GM18951 (cell line): ENCODE results near the gene SLC35F1.

Experiments
- POLR2A ChIP-seq: IDR thresholded peaks from 4 replicates; pipeline ENCODE4 v1.6.1; 2011; ENCODE audit warnings: mild to moderate bottlenecking; ENCODE audit not compliant: insufficient read length, insufficient read depth; ENCODE audit errors: extremely low read depth
- in situ Hi-C: fragments of 300-500 bp; cut with MboI; formaldehyde crosslinking; loops from one replicate; pipeline ENCODE4 v1.12.0; 2022; ENCODE audit warnings: low sequenced_read_pairs, mixed read lengths, inconsistent platforms; ENCODE audit not compliant: unreplicated experiment

Gene SLC35F1

DNA sequence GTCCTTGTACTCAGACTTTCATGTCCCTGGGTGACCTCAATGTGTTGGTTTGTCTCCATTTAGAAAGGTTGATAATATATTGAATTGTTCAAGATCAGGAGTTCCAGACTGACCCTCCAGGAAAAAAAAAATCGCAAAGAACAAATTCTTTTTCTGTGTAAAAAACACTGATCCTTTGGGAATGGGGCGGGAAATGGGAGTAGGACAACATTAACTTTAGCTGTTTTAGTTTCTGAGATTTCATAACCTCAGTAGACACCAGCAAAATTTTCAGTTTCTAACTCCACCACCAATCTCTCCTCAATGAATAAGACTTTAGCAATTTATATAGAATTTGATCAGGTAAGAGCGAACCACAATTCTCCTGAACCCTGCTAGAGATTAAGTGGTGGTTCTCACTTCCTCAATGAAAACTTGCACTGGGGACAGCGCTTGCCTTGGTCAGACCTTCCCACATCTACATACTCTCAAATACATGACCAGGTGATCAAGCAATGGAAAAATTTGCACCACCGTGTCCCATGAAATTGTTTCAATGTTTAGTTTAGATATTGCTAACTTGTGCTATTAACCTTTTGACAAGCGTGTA is 409.8 kb downstream of the SLC35F1 start:
- TF ChIP-seq POLR2A = no peak
- in situ Hi-C loops = no loop called here

DNA sequence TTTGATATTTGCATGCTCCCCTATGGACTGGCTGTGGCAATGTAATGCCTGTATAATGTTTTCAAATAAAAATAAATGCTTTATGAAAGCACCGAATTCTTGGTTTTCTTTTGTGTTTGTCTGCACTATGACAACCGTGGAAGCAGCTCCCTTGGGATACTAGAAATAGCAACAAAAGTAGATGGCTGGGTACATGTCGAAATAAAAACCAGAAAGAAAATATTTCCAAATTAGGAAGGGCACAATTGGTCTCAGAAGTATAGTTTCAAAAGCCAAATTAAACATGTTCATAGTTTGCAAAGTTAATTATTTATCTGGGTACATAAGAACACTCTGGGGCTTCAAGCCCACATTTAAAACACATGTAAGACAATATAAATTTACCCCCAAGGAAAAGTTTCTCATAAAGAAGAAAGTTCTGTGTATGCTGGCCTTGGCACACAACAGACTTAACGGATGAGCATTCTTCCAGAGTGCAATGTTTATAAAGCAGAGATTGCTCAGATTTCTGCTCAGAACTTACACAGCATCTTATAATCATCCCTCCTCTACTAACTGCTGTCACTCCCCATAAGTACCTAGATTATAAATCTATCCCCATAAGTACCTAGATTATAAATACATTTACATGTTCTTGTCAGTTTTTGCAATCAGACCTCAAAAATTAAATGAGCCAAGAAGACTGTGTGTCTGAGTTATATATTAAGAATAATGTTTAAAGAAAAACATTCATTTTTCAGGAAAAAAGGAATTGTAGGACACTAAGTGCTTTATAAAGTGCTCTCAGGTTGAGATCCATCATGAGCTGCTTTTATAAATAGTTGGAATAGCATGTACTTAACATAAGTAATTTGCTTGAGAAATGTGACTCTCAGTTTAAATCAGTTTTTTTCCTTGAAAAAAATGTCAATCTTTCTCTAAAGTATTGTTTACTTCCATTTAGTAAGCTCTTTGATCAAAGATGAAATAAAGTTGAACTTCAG is 410.8 kb downstream of the SLC35F1 start:
- no peak for TF ChIP-seq POLR2A
- in situ Hi-C loops = no loop called here

- in situ Hi-C loops = no loop called here
- no peak for TF ChIP-seq POLR2A
Observed at GRCh38 chr6:118318648-118319047, 411.6 kb downstream of the SLC35F1 start.

DNA sequence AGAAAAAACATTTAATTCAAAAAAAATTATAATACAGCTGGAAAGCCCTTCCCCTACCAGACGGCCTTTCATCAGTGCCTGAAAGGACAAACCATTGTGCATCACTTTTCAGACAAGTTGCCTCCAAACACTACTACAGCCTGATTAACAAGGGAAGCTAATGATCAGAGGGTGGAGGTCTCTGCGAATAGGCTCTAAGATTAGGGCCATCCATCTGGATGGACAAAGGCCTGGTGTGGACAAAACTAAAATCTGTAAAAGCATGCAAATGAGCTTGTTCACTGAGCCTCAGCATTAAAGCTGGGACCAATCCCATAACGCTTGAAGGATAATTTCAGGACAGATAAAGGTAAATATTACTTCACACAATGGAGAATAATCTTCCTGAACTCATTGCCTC is 412.4 kb downstream of the SLC35F1 start:
- in situ Hi-C loops = no loop called here
- no peak for TF ChIP-seq POLR2A

DNA sequence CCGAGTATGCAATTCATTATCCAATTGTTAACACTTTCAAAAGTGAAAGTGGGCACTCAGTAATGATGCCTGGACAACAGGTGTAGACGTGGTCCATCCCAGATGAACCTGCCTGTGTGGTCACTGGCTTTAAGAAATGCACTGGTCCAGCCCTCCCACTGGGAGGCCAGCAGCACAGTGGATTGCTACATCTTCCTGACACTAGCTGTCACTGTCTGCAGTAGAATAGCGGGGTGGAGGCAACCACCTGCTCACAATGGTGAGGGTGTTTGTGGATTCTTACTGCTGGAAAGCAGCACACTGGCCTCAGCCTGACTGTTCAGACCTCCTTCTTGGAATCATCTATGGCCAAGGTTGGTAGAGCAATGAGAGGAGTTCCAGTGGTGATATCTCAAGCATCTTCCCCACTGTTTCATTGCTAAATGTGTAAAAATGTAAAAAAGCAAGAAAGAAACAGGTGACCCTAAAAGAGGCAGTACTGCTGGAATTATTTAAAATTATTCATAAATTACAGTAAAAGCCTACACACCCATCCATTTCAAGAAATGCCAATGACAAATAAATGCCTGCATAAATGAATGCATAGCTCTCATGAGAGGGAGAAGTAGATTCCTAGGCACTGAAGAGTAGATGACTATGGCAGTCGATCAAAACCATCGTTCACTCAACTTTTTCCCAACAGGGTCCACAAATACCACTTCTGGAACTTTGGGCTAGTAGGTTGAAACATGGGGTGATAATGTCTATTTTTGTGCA is 413.0 kb downstream of the SLC35F1 start:
- TF ChIP-seq POLR2A = no peak
- in situ Hi-C loops = no loop called here

GRCh38 chr6:118320652-118321051 is 413.6 kb downstream of the SLC35F1 start:
- no peak for TF ChIP-seq POLR2A
- in situ Hi-C loops = no loop called here

GRCh38 chr6:118324116-118324515 is 417.1 kb downstream of the SLC35F1 start:
- TF ChIP-seq POLR2A = no peak
- in situ Hi-C loops = no loop called here

GRCh38 chr6:118325220-118325860 is 418.3 kb downstream of the SLC35F1 start:
- no peak for TF ChIP-seq POLR2A
- in situ Hi-C loops = no loop called here

GRCh38 chr6:118326712-118327111 is 419.6 kb downstream of the SLC35F1 start:
- no peak for TF ChIP-seq POLR2A
- in situ Hi-C loops = no loop called here

- no peak for TF ChIP-seq POLR2A
- in situ Hi-C loops = no loop called here
Observed at GRCh38 chr6:118327237-118327636, 420.2 kb downstream of the SLC35F1 start.

GRCh38 chr6:118333772-118334171 is 426.7 kb downstream of the SLC35F1 start:
- in situ Hi-C loops = no loop called here
- TF ChIP-seq POLR2A = no peak

GRCh38 chr6:118334634-118335033 is 427.6 kb downstream of the SLC35F1 start:
- no peak for TF ChIP-seq POLR2A

GRCh38 chr6:118335325-118335816 is 428.3 kb downstream of the SLC35F1 start:
- in situ Hi-C loops = no loop called here

More at GRCh38 chr6:118334634-118335033, 427.6 kb downstream of the SLC35F1 start:
- in situ Hi-C loops = no loop called here

More at GRCh38 chr6:118335325-118335816, 428.3 kb downstream of the SLC35F1 start:
- TF ChIP-seq POLR2A = no peak
